SK-N-SH (cell line): ENCODE results near the gene DPF1. TPM values are rescaled to one million over a fixed set of nuclear protein-coding genes. Genes with fewer than 3 reads are reported as not detected.

ENCODE experiments used
- CTCF ChIA-PET: fragments of 300-600, 350-600 bp; formaldehyde crosslinking; extraction: SDS; loops from one replicate; lab custom pipeline; 2021; lab: Yijun Ruan, JAX
- POLR2A ChIA-PET: fragments of 350-600 bp; sonication (Branson Sonifier 250); formaldehyde crosslinking; extraction: SDS; loops from one replicate; lab custom pipeline; 2020; ENCODE audit warnings: antibody characterized with exemption, inconsistent platforms; lab: Yijun Ruan, JAX
- DNase-seq: peaks from one replicate; pipeline ENCODE4 v3.0.0; 2012
- H2AFZ ChIP-seq: fragments of 200-600 bp; sonication (generic); 2 replicates; pipeline ENCODE4 v1.8.1; 2016; ENCODE audit warnings: antibody characterized with exemption, mild to moderate bottlenecking, low read depth
- H3F3A ChIP-seq: fragments of 200-600 bp; sonication (generic); replicated peaks from 2 replicates; pipeline ENCODE3; 2016; ENCODE audit warnings: antibody characterized with exemption, mild to moderate bottlenecking; ENCODE audit not compliant: insufficient read depth
- H3K27ac ChIP-seq, 2 experiments: fragments of 200-500 bp in 1 of 2; fragments of 200-600 bp in 1 of 2; sonication (Bioruptor generic) in 1 of 2; sonication (generic), shearing (Covaris generic) in 1 of 2; 2 replicates each; pipeline versions ENCODE4 v1.5.1 to v1.6.1; 2014 to 2016; ENCODE audit warnings: low read depth in 2 of 2, inconsistent platforms in 1 of 2, low read length in 1 of 2, mild to moderate bottlenecking in 1 of 2, mixed read lengths in 1 of 2
- H3K27me3 ChIP-seq: fragments of 200-600 bp; sonication (generic), shearing (Covaris generic); 2 replicates; pipeline ENCODE4 v1.6.1; 2016; ENCODE audit warnings: mixed run types; ENCODE audit not compliant: insufficient read depth
- H3K36me3 ChIP-seq, 2 experiments: fragments of 200-500 bp in 1 of 2; fragments of 200-600 bp in 1 of 2; sonication (Bioruptor generic) in 1 of 2; sonication (generic) in 1 of 2; replicated peaks in 1 of 2; 2 replicates each; pipeline versions ENCODE3 to v1.5.1; 2014 to 2016; ENCODE audit warnings: low read length in 1 of 2, mild to moderate bottlenecking in 1 of 2; ENCODE audit not compliant: insufficient read depth in 2 of 2, control insufficient read depth in 1 of 2
- H3K4me1 ChIP-seq, 2 experiments: fragments of 200-500 bp in 1 of 2; fragments of 200-600 bp in 1 of 2; sonication (Bioruptor generic) in 1 of 2; sonication (generic), shearing (Covaris generic) in 1 of 2; 2 replicates each; pipeline versions ENCODE4 v1.5.1 to v1.6.1; 2014 to 2016; ENCODE audit warnings: low read depth in 1 of 2, low read length in 1 of 2, mixed run types in 1 of 2; ENCODE audit not compliant: insufficient read depth in 2 of 2, control insufficient read depth in 1 of 2
- H3K4me2 ChIP-seq: fragments of 200-600 bp; sonication (generic), shearing (Covaris generic); 2 replicates; pipeline ENCODE4 v1.6.1; 2017; ENCODE audit warnings: mixed run types
- H3K4me3 ChIP-seq, 2 experiments: fragments of 200-500 bp in 1 of 2; fragments of 200-600 bp in 1 of 2; sonication (Bioruptor generic) in 1 of 2; sonication (generic), shearing (Covaris generic) in 1 of 2; 2 replicates each; pipeline versions ENCODE4 v1.5.1 to v1.8.1; 2014 to 2016; ENCODE audit warnings: low read depth in 2 of 2, inconsistent platforms in 1 of 2, low read length in 1 of 2, mild to moderate bottlenecking in 1 of 2, mixed read lengths in 1 of 2, moderate library complexity in 1 of 2
- H3K79me2 ChIP-seq: fragments of 200-600 bp; sonication (generic); 2 replicates; pipeline ENCODE4 v1.8.1; 2017; ENCODE audit warnings: mild to moderate bottlenecking; ENCODE audit not compliant: insufficient read depth
- H3K9ac ChIP-seq: fragments of 200-600 bp; sonication (generic); 2 replicates; pipeline ENCODE4 v1.6.1; 2017; ENCODE audit warnings: mixed run types
- H3K9me2 ChIP-seq: fragments of 200-600 bp; sonication (generic); 2 replicates; pipeline ENCODE4 v1.6.1; 2017; ENCODE audit warnings: mixed run types
- H3K9me3 ChIP-seq: fragments of 200-600 bp; sonication (generic); 2 replicates; pipeline ENCODE4 v1.6.1; 2017; ENCODE audit warnings: mixed run types, mild to moderate bottlenecking, moderate library complexity
- H4K20me1 ChIP-seq: fragments of 200-600 bp; sonication (generic); 2 replicates; pipeline ENCODE4 v1.6.1; 2017; ENCODE audit warnings: mild to moderate bottlenecking, mixed run types; ENCODE audit not compliant: insufficient read depth
- CHD2 ChIP-seq: fragments of 150-350 bp; IDR thresholded peaks from 2 replicates; pipeline ENCODE4 v1.6.1; 2018; ENCODE audit warnings: low read length; ENCODE audit not compliant: partially characterized antibody
- CTCF ChIP-seq: fragments of 200-600 bp; sonication (generic); IDR thresholded peaks from 2 replicates; pipeline ENCODE4 v1.6.1; 2017; ENCODE audit warnings: antibody characterized with exemption, mild to moderate bottlenecking, moderate library complexity
- FOSL2 ChIP-seq: IDR thresholded peaks from 2 replicates; pipeline ENCODE4 v1.4.0; 2012; ENCODE audit warnings: low read depth, mild to moderate bottlenecking, moderate library complexity, borderline replicate concordance
- FOXJ3 ChIP-seq: sonication (generic); formaldehyde crosslinking; IDR thresholded peaks from 2 replicates; pipeline ENCODE4 v1.5.1; 2020; ENCODE audit warnings: mild to moderate bottlenecking, missing genetic modification reagents
- GABPA ChIP-seq: IDR thresholded peaks from 2 replicates; pipeline ENCODE4 v1.4.0; 2012; ENCODE audit warnings: low read depth, mild to moderate bottlenecking
- IRF3 ChIP-seq: fragments of 150-350 bp; IDR thresholded peaks from 2 replicates; pipeline ENCODE4 v1.6.1; 2016; ENCODE audit warnings: mild to moderate bottlenecking, low read depth, low read length
- RAD21 ChIP-seq: IDR thresholded peaks from 2 replicates; pipeline ENCODE4 v1.6.1; 2012; ENCODE audit warnings: mild to moderate bottlenecking, low read length
- RCOR1 ChIP-seq: fragments of 150-350 bp; IDR thresholded peaks from 2 replicates; pipeline ENCODE4 v1.6.1; 2017; ENCODE audit warnings: antibody characterized with exemption, low read length
- REST ChIP-seq: IDR thresholded peaks from 2 replicates; pipeline ENCODE4 v1.6.1; 2012; ENCODE audit warnings: mild to moderate bottlenecking, low read depth, low read length, moderate library complexity
- SMC3 ChIP-seq: IDR thresholded peaks from 2 replicates; pipeline ENCODE4 v1.6.1; 2012; ENCODE audit warnings: low read depth, low read length, improper control_type of control experiment
- TAF1 ChIP-seq: IDR thresholded peaks from 2 replicates; pipeline ENCODE4 v1.6.1; 2012; ENCODE audit warnings: low read depth, mild to moderate bottlenecking, low read length, moderate library complexity, borderline replicate concordance
- TEAD4 ChIP-seq: IDR thresholded peaks from 2 replicates; pipeline ENCODE4 v1.4.0; 2012; ENCODE audit warnings: mild to moderate bottlenecking, borderline replicate concordance; ENCODE audit not compliant: insufficient read depth
- USF1 ChIP-seq: IDR thresholded peaks from 2 replicates; pipeline ENCODE4 v1.4.0; 2012; ENCODE audit warnings: low read depth, borderline replicate concordance
- YY1 ChIP-seq: IDR thresholded peaks from 2 replicates; pipeline ENCODE4 v1.4.0; 2012; ENCODE audit warnings: low read depth, mild to moderate bottlenecking
- WGBS: methylation state at CpG from one replicate; pipeline ENCODE4 v1.1.6; 2017; ENCODE audit warnings: low lambda C conversion rate; 5-methylcytosine and 5-hydroxymethylcytosine counted together
- polyA plus RNA-seq, 3 experiments: library from polyadenylated mRNA; depleted of rRNA; stranded (reverse); fragments of >200 nt; gene quantifications; 2 replicates each; pipeline ENCODE4 v1.2.3, GENCODE V29; 2012

Gene DPF1
- polyA plus RNA-seq, 1 of the 3 experiments (the other 2 are of a cell fraction), result 4.8 TPM

GRCh38 chr19:38247126-38247525 lies 23.1 kb upstream of the DPF1 start:
- 93% methylated on average over 5 of the region's 5 CpGs for WGBS
- Histone ChIP-seq H3K27me3 (no peaks in the 10 kb centered on the region), H3K27ac (no peak overlapping the region), H3K4me3 (no peak overlapping the region), H3K9me3 (no peaks in the 10 kb centered on the region), H3K9ac (no peak overlapping the region), H3F3A (no peaks in the 10 kb centered on the region), H4K20me1 (no peaks in the 10 kb centered on the region), H3K36me3 (no peaks in the 10 kb centered on the region), H3K4me1 (peaks cover 0 to 7% of the 10 kb centered on the region in 2 experiments; a peak in 2 of 4 replicates), H3K79me2 (no peaks in the 10 kb centered on the region), H2AFZ (no peak overlapping the region), H3K9me2 (no peaks in the 10 kb centered on the region), H3K4me2 (no peak overlapping the region)
- ChIA-PET POLR2A (no interaction called here), CTCF (interaction anchor here (0.6 to 7.2 kb wide), 7 partner anchors 7 to 349 kb away, joined by 3 to 76 read pairs (median 7); partner anchors contain the start of genes CATSPERG and PPP1R14A)
- TF ChIP-seq TEAD4, result no peak
- no peak for TF ChIP-seq REST
- no peak for TF ChIP-seq USF1
- no peak for DNase-seq

- no peak overlapping the region for H3K9ac ChIP-seq
- 91% methylated on average over 14 of the region's 14 CpGs for WGBS
- H4K20me1 ChIP-seq, result no peaks in the 10 kb centered on the region
- no peak for DNase-seq
- H3K27me3 ChIP-seq, result no peaks in the 10 kb centered on the region
- H3K27ac ChIP-seq, result no peak overlapping the region
- H3K9me2 ChIP-seq, result no peaks in the 10 kb centered on the region
- TF ChIP-seq TAF1, result no peak
- no peak for TF ChIP-seq RAD21
- TF ChIP-seq RCOR1, result no peak
- TF ChIP-seq GABPA, result no peak
- no peak for TF ChIP-seq FOSL2
- no peak for TF ChIP-seq CTCF
- no peak for TF ChIP-seq USF1
- no peak for TF ChIP-seq IRF3
- no peak for TF ChIP-seq SMC3
- TF ChIP-seq YY1, result no peak
- no peak for TF ChIP-seq CHD2
- TF ChIP-seq FOXJ3 (CRISPR knock-in tag), result no peak
- TF ChIP-seq, all 33 proteins: peak for 0
- Histone ChIP-seq H3F3A (no peaks in the 10 kb centered on the region), H3K79me2 (no peaks in the 10 kb centered on the region), H3K36me3 (no peaks in the 10 kb centered on the region), H3K4me1 (peaks cover 0 to 1% of the 10 kb centered on the region in 2 experiments; a peak in 1 of 4 replicates), H3K9me3 (no peaks in the 10 kb centered on the region), H3K4me2 (no peak overlapping the region), H3K4me3 (no peak overlapping the region), H2AFZ (no peak overlapping the region)
- ChIA-PET CTCF (interaction anchor here (1.2 to 7.2 kb wide), 5 partner anchors 8 to 104 kb away, joined by 3 to 76 read pairs (median 41); partner anchors contain the start of genes CATSPERG and PPP1R14A), POLR2A (interaction anchor here (0.6 kb wide), 1 partner anchor 283 kb away, joined by 3 read pairs; no protein-coding TSS in a partner anchor)
Measured at GRCh38 chr19:38245826-38246498, 21.9 kb upstream of the DPF1 start.
